ENCODE data around the gene PANX1. TPM values are rescaled to one million over a fixed set of nuclear protein-coding genes. Genes with fewer than 3 reads are reported as not detected.

Gene PANX1
- total RNA-seq, 1 experiment from 2014 or later, result 21.9 TPM

DNA sequence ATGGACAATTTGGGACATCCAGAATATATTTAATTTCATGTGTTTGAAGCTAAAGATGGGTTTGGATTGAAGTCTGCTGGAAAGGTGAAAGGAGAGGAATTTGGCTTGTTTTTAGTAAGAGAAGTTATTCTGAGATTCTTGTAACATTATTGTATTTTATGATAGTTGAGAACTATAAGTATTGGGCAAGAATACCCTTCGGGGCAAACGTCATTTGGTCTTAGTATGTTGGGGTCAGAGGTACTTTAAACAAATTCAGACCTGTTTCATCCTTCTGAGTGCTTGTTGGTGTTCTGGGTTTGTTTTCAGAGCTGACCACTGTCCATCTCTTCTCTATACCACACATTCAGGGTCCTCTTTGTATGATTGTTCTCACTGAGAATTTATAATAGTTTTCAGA lies 19.5 kb downstream of the PANX1 start (continued):
- TF ChIP-seq RAD21 (IDR thresholded peaks at IDR 0.05; ENCODE audit: low read depth), result no peak
- TF ChIP-seq, protein P1, sequence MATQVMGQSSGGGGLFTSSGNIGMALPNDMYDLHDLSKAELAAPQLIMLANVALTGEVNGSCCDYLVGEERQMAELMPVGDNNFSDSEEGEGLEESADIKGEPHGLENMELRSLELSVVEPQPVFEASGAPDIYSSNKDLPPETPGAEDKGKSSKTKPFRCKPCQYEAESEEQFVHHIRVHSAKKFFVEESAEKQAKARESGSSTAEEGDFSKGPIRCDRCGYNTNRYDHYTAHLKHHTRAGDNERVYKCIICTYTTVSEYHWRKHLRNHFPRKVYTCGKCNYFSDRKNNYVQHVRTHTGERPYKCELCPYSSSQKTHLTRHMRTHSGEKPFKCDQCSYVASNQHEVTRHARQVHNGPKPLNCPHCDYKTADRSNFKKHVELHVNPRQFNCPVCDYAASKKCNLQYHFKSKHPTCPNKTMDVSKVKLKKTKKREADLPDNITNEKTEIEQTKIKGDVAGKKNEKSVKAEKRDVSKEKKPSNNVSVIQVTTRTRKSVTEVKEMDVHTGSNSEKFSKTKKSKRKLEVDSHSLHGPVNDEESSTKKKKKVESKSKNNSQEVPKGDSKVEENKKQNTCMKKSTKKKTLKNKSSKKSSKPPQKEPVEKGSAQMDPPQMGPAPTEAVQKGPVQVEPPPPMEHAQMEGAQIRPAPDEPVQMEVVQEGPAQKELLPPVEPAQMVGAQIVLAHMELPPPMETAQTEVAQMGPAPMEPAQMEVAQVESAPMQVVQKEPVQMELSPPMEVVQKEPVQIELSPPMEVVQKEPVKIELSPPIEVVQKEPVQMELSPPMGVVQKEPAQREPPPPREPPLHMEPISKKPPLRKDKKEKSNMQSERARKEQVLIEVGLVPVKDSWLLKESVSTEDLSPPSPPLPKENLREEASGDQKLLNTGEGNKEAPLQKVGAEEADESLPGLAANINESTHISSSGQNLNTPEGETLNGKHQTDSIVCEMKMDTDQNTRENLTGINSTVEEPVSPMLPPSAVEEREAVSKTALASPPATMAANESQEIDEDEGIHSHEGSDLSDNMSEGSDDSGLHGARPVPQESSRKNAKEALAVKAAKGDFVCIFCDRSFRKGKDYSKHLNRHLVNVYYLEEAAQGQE (IDR thresholded peaks at IDR 0.05; ENCODE audit: low read depth), result no peak
- no peak for TF ChIP-seq SP1 (IDR thresholded peaks at IDR 0.05; ENCODE audit: low read depth)
- TF ChIP-seq, protein P2, sequence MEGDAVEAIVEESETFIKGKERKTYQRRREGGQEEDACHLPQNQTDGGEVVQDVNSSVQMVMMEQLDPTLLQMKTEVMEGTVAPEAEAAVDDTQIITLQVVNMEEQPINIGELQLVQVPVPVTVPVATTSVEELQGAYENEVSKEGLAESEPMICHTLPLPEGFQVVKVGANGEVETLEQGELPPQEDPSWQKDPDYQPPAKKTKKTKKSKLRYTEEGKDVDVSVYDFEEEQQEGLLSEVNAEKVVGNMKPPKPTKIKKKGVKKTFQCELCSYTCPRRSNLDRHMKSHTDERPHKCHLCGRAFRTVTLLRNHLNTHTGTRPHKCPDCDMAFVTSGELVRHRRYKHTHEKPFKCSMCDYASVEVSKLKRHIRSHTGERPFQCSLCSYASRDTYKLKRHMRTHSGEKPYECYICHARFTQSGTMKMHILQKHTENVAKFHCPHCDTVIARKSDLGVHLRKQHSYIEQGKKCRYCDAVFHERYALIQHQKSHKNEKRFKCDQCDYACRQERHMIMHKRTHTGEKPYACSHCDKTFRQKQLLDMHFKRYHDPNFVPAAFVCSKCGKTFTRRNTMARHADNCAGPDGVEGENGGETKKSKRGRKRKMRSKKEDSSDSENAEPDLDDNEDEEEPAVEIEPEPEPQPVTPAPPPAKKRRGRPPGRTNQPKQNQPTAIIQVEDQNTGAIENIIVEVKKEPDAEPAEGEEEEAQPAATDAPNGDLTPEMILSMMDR (IDR thresholded peaks at IDR 0.05 in 2 of 3, conservative IDR thresholded peaks at IDR 0.05 in 1 of 3; ENCODE audit: borderline replicate concordance in 1 of 3, insufficient read depth in 1 of 3, low read depth in 2 of 3, low read length in 2 of 3), result no peak

DNA sequence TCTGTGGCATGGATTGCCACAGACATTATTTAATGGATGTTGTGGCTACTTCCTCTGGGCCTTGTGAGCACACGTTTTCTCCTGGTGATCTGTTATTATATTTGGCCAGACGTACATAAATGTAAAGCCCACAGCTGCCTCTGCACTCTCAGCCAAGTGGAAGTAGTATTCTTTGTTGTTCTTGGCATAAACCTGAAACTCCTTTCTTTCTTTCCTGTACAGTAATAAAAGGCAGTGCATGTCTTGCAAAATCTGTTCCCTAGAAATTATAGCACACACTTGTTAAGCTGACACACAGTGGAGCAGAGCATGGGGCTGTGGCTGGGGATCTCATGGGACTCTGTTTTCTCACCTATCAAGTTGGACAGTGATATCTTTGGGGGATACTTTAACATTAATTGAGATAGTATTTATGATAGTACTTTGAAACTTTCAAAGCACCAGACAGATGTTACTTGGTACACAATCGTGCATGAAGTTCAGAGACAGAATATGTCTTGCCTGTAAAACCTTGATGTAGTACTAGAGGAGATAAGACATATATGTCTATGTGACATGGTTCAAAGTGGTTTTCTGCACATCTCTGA lies 20.9 kb downstream of the PANX1 start:
- RAD21 ChIA-PET (ENCODE audit: low non-redundant PET in 1 of 2, low total read pairs in 2 of 2, uncharacterized antibody in 2 of 2, unreplicated experiment in 2 of 2), result no interaction called here
- Histone ChIP-seq H3K36me3 (ENCODE audit: control insufficient read depth in 1 of 2, insufficient read depth in 2 of 2, low read length in 2 of 2) (no peaks in the 10 kb centered on the region), H3K4me1 (ENCODE audit: control insufficient read depth in 1 of 2, insufficient read depth in 2 of 2, low read length in 2 of 2) (peaks cover 30 to 43% of the 10 kb centered on the region in 2 experiments), H3K79me2 (ENCODE audit: insufficient read depth, low read length) (peaks cover 95% of the 10 kb centered on the region), H3K9me2 (ENCODE audit: insufficient read depth) (no peaks in the 10 kb centered on the region), H3K4me2 (ENCODE audit: low read length) (no peak overlapping the region), H3K9ac (ENCODE audit: low read length) (no peak overlapping the region), H3K9me3 (ENCODE audit: control insufficient read depth in 1 of 2, insufficient read depth in 1 of 2, low read depth in 1 of 2, low read length in 2 of 2) (no peaks in the 10 kb centered on the region), H3K4me3 (replicated peaks in 1 of 2; ENCODE audit: low read depth in 1 of 2, low read length in 2 of 2) (no peak overlapping the region), H2AFZ (ENCODE audit: low read depth, low read length, poor library complexity, severe bottlenecking) (no peak overlapping the region), H3K27me3 (ENCODE audit: insufficient read depth, low read length) (no peaks in the 10 kb centered on the region), H4K20me1 (ENCODE audit: insufficient read depth) (peaks cover 4% of the 10 kb centered on the region; the same call in 1 of the 2 replicates), H3K27ac (ENCODE audit: low read depth, low read length) (no peak overlapping the region)
- no peak for TF ChIP-seq RAD21 (IDR thresholded peaks at IDR 0.05; ENCODE audit: low read depth)
- no peak for TF ChIP-seq CEBPB (IDR thresholded peaks at IDR 0.05; ENCODE audit: low read depth)
- no peak for TF ChIP-seq POLR2A (IDR thresholded peaks at IDR 0.05; ENCODE audit: borderline replicate concordance, extremely low read depth, insufficient read depth, insufficient read length)
- ATAC-seq (no peak), DNase-seq (ENCODE audit: low read depth, low spot score) (no peak)
- CTCF ChIA-PET, result no interaction called here
- POLR2A ChIA-PET, result no interaction called here
- BruUV-seq (replicated peaks), result no TSS peak
- intact Hi-C loops (cut with micrococcal nuclease), result no loop called here

Data from HCT116 (cell line).